Stomach (tissue), 9 donors: ENCODE results near the gene SEPTIN5. TPM values are rescaled to one million over a fixed set of nuclear protein-coding genes. Genes with fewer than 3 reads are reported as not detected.

Experiments
- DNase-seq, 2 donors: peaks; one replicate each; pipeline versions ENCODE4 v3.0.0 to v3.0.0-alpha.2; 2013 to 2019
- H3K27ac ChIP-seq, 5 donors: fragments of 200-600 bp in 4 of 5; sonication (generic) in 4 of 5; one replicate each; pipeline ENCODE4 v1.5.1; 2013 to 2019; ENCODE audit warnings: mild to moderate bottlenecking in 1 of 5, moderate library complexity in 1 of 5
- H3K27me3 ChIP-seq, 3 donors: fragments of 200-600 bp; sonication (generic); one replicate each; pipeline ENCODE4 v1.5.1; 2017 to 2019; ENCODE audit warnings: mixed run types in 1 of 3
- H3K36me3 ChIP-seq, 4 donors: fragments of 200-600 bp; sonication (generic); 1 replicate in 3 of 4; 2 replicates in 1 of 4; pipeline ENCODE4 v1.5.1; 2016 to 2019
- H3K4me1 ChIP-seq, 4 donors: fragments of 200-600 bp; sonication (generic); one replicate each; pipeline ENCODE4 v1.5.1; 2016 to 2019
- H3K4me3 ChIP-seq, 4 donors: fragments of 200-600 bp; sonication (generic) in 3 of 4; one replicate each; pipeline ENCODE4 v1.5.1; 2016 to 2019; ENCODE audit warnings: mild to moderate bottlenecking in 1 of 4
- H3K9me3 ChIP-seq, 4 donors: fragments of 200-600 bp; sonication (generic); one replicate each; pipeline ENCODE4 v1.5.1; 2016 to 2019
- CTCF ChIP-seq, 7 experiments: fragments of 450-650 bp in 4 of 7; fragments of 200-600 bp in 3 of 7; sonication (generic) in 3 of 7; IDR thresholded peaks; one replicate each; pipeline ENCODE4 v1.5.1; 2016 to 2019; ENCODE audit warnings: antibody characterized with exemption in 7 of 7, control low read depth in 2 of 7, mild to moderate bottlenecking in 1 of 7
- EP300 ChIP-seq: sonication (generic); formaldehyde crosslinking; IDR thresholded peaks from one replicate; pipeline ENCODE4 v1.6.1; 2017; ENCODE audit warnings: antibody characterized with exemption
- POLR2A ChIP-seq, 4 donors: fragments of 450-650 bp; IDR thresholded peaks; one replicate each; pipeline ENCODE4 v1.6.1; 2016; ENCODE audit warnings: antibody characterized with exemption in 4 of 4, control low read depth in 2 of 4, mild to moderate bottlenecking in 1 of 4, moderate library complexity in 1 of 4
- POLR2AphosphoS5 ChIP-seq, 3 donors: sonication (generic); formaldehyde crosslinking; IDR thresholded peaks; one replicate each; pipeline ENCODE4 v1.6.1; 2016; ENCODE audit warnings: antibody characterized with exemption in 3 of 3
- WGBS, 5 donors: extraction: QIAGEN DNeasy Blood & Tissue Kit in 3 of 5; methylation state at CpG; one replicate each; pipeline versions ENCODE4 v1.1.5 to v1.1.7; 2013 to 2018; 5-methylcytosine and 5-hydroxymethylcytosine counted together
- intact Hi-C: fragments of 100-400 bp; cut with DNase I; formaldehyde crosslinking; loops from one replicate; pipeline ENCODE4 v1.15.1; 2023; ENCODE audit warnings: low total_unique reads
- polyA plus RNA-seq, 3 donors: library from polyadenylated mRNA; stranded (reverse); fragments of 200-250 nt; gene quantifications; one replicate each; pipeline ENCODE4 v1.2.3, GENCODE V29; 2013
- total RNA-seq, 5 donors: library from RNA; depleted of rRNA; stranded (reverse); fragments of >200 nt; gene quantifications; one replicate each; pipeline versions ENCODE4 v1.1.0 to v1.2.3, GENCODE V29; 2014 to 2016
- donor health status: healthy with polysubstance abuse.
- donor health status: Bipolar disorder and iron deficiency.
- donor health status: healthy.

Gene SEPTIN5
- total and polyA plus RNA-seq, 8 donors, result 1.2 to 38.8 (median 12.5) TPM

GRCh38 chr22:19757985-19758895 is 43.9 kb downstream of the SEPTIN5 start:
- Histone ChIP-seq H3K9me3 (no peaks in the 10 kb centered on the region), H3K4me1 (peaks cover 34 to 62% (median 52%) of the 10 kb centered on the region in 4 donors), H3K36me3 (no peaks in the 10 kb centered on the region), H3K4me3 (no peak overlapping the region), H3K27ac (no peak overlapping the region), H3K27me3 (peaks cover 43 to 95% (median 93%) of the 10 kb centered on the region in 3 donors)
- intact Hi-C loops, result no loop called here
- DNase-seq, result no peak
- no peak for TF ChIP-seq POLR2AphosphoS5 (IDR thresholded peaks at IDR 0.05)
- no peak for TF ChIP-seq EP300
- no peak for TF ChIP-seq CTCF (IDR thresholded peaks at IDR 0.05)
- no peak for TF ChIP-seq POLR2A (IDR thresholded peaks at IDR 0.05)
- 32 to 68% (median 34%) methylated on average over 15 to 43 of the region's 43 CpGs for WGBS, 5 donors

GRCh38 chr22:19758896-19759426 is 44.7 kb downstream of the SEPTIN5 start:
- TF ChIP-seq CTCF (IDR thresholded peaks at IDR 0.05), result no peak
- TF ChIP-seq POLR2AphosphoS5 (IDR thresholded peaks at IDR 0.05), result no peak
- H3K9me3 ChIP-seq, result no peaks in the 10 kb centered on the region
- peaks cover 40 to 95% (median 94%) of the 10 kb centered on the region in 3 donors for H3K27me3 ChIP-seq
- no peaks in the 10 kb centered on the region for H3K36me3 ChIP-seq
- no peak overlapping the region for H3K27ac ChIP-seq
- no peak for DNase-seq
- peaks cover 34 to 62% (median 52%) of the 10 kb centered on the region in 4 donors for H3K4me1 ChIP-seq
- intact Hi-C loops, result no loop called here
- WGBS, 5 donors, result 0 to 13% (median 6%) methylated on average over 4 to 21 of the region's 21 CpGs
- H3K4me3 ChIP-seq, result peak overlapping the region in 1 of 4 donors; percentile 21

GRCh38 chr22:19759427-19760057 is 45.2 kb downstream of the SEPTIN5 start:
- WGBS, 5 donors, result 3 to 8% (median 6%) methylated on average over 24 to 43 of the region's 43 CpGs
- Histone ChIP-seq H3K4me1 (peaks cover 34 to 62% (median 52%) of the 10 kb centered on the region in 4 donors), H3K36me3 (no peaks in the 10 kb centered on the region), H3K9me3 (no peaks in the 10 kb centered on the region), H3K27me3 (peaks cover 35 to 95% (median 94%) of the 10 kb centered on the region in 3 donors), H3K27ac (no peak overlapping the region), H3K4me3 (peak overlapping the region in 1 of 4 donors; percentile 21)
- no peak for TF ChIP-seq POLR2AphosphoS5 (IDR thresholded peaks at IDR 0.05)
- no peak for TF ChIP-seq EP300
- TF ChIP-seq CTCF (IDR thresholded peaks at IDR 0.05), result no peak
- TF ChIP-seq POLR2A (IDR thresholded peaks at IDR 0.05), result no peak
- intact Hi-C loops, result no loop called here
- DNase-seq, result no peak
